SK-N-MC (cell line): ENCODE measurements around the gene SERPING1.

Experiments
- EZH2 ChIP-seq: fragments of 200-600 bp; sonication (generic); IDR thresholded peaks from one replicate; pipeline ENCODE4 v1.6.1; 2017; ENCODE audit warnings: antibody characterized with exemption
- FOXP2 ChIP-seq: optimal IDR thresholded peaks from 2 replicates; pipeline ENCODE3; 2011; ENCODE audit warnings: mild to moderate bottlenecking, moderate library complexity; ENCODE audit not compliant: insufficient read depth; ENCODE audit errors: extremely low read length, control extremely low read depth
- POLR2AphosphoS5 ChIP-seq: IDR thresholded peaks from 2 replicates; pipeline ENCODE4 v1.6.1; 2012; ENCODE audit warnings: mild to moderate bottlenecking, low read depth, low read length, borderline replicate concordance

DNA sequence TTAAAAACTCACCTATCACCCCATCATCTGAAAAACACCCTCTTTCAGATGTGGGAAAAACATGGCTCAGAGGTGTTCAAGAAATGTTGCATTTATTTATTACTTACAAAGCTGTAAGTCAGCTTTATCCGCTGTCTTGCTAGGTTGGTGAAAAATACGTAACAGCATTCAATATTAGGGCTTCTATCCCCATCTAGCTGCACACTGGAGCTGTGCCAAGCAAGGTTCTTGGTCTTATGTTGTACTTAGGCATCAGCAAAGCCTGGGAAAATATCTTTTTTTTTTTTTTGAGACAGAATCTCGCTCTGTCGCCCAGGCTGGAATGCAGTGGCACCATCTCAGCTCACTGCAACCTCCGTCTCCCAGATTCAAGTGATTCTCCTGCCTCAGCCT lies 7.5 kb downstream of the SERPING1 start:
- no peak for TF ChIP-seq POLR2AphosphoS5
- no peak for TF ChIP-seq EZH2
- no peak for TF ChIP-seq FOXP2
